ENCODE results near the gene GRIA4. TPM values are rescaled to one million over a fixed set of nuclear protein-coding genes. Genes with fewer than 3 reads are reported as not detected.

The GRIA4 gene
- total RNA-seq, 1 experiment from 2014 or later = not detected

- no peak overlapping the region for H3K27ac ChIP-seq (ENCODE audit: low read depth, low read length, poor library complexity, severe bottlenecking)
- H3K27me3 ChIP-seq (replicated peaks; ENCODE audit: insufficient read depth, low read depth, low read length, poor library complexity) = no peaks in the 10 kb centered on the region
- H3K4me1 ChIP-seq (ENCODE audit: insufficient read depth, low read length, poor library complexity, severe bottlenecking) = no peaks in the 10 kb centered on the region
- no TSS peak for BruUV-seq (replicated peaks)
- intact Hi-C loops (cut with micrococcal nuclease; ENCODE audit: unreplicated experiment) = no loop called here
- no peak for DNase-seq (ENCODE audit: low spot score)
- TF ChIP-seq CTCF (conservative IDR thresholded peaks at IDR 0.05; ENCODE audit: low read depth, low read length) = no peak
- no peak for TF ChIP-seq EZH2 (IDR thresholded peaks at IDR 0.05; ENCODE audit: borderline replicate concordance, low read depth, low read length, poor library complexity, severe bottlenecking)
- no peak overlapping the region for H3K4me3 ChIP-seq (ENCODE audit: low read depth, low read length, poor library complexity, severe bottlenecking)
- H3K36me3 ChIP-seq (ENCODE audit: insufficient read depth, low read length, poor library complexity, severe bottlenecking) = no peaks in the 10 kb centered on the region
- POLR2A ChIA-PET (ENCODE audit: low non-redundant PET) = no interaction called here
- no peaks in the 10 kb centered on the region for H3K9me3 ChIP-seq (ENCODE audit: low read depth, low read length, poor library complexity, severe bottlenecking)
- CTCF ChIA-PET = no interaction called here
Measured at GRCh38 chr11:105705786-105706530, 96.1 kb downstream of the GRIA4 start.

GRCh38 chr11:105713106-105713505 lies 103.2 kb downstream of the GRIA4 start:
- CTCF ChIA-PET = no interaction called here
- TF ChIP-seq EZH2 (IDR thresholded peaks at IDR 0.05; ENCODE audit: borderline replicate concordance, low read depth, low read length, poor library complexity, severe bottlenecking) = no peak
- TF ChIP-seq CTCF (conservative IDR thresholded peaks at IDR 0.05; ENCODE audit: low read depth, low read length) = no peak
- BruUV-seq (replicated peaks) = no TSS peak

GRCh38 chr11:105713696-105714095 lies 103.8 kb downstream of the GRIA4 start:
- POLR2A ChIA-PET (ENCODE audit: low non-redundant PET) = no interaction called here

More at GRCh38 chr11:105713106-105713505, 103.2 kb downstream of the GRIA4 start:
- Histone ChIP-seq H3K4me3 (ENCODE audit: low read depth, low read length, poor library complexity, severe bottlenecking) (no peak overlapping the region), H3K4me1 (ENCODE audit: insufficient read depth, low read length, poor library complexity, severe bottlenecking) (no peaks in the 10 kb centered on the region), H3K9me3 (ENCODE audit: low read depth, low read length, poor library complexity, severe bottlenecking) (no peaks in the 10 kb centered on the region), H3K27me3 (replicated peaks; ENCODE audit: insufficient read depth, low read depth, low read length, poor library complexity) (no peaks in the 10 kb centered on the region), H3K27ac (ENCODE audit: low read depth, low read length, poor library complexity, severe bottlenecking) (no peak overlapping the region), H3K36me3 (ENCODE audit: insufficient read depth, low read length, poor library complexity, severe bottlenecking) (no peaks in the 10 kb centered on the region)
- POLR2A ChIA-PET (ENCODE audit: low non-redundant PET) = no interaction called here
- no peak for DNase-seq (ENCODE audit: low spot score)
- intact Hi-C loops (cut with micrococcal nuclease; ENCODE audit: unreplicated experiment) = no loop called here

More at GRCh38 chr11:105713696-105714095, 103.8 kb downstream of the GRIA4 start:
- H3K27me3 ChIP-seq (replicated peaks; ENCODE audit: insufficient read depth, low read depth, low read length, poor library complexity) = no peaks in the 10 kb centered on the region
- intact Hi-C loops (cut with micrococcal nuclease; ENCODE audit: unreplicated experiment) = no loop called here
- no TSS peak for BruUV-seq (replicated peaks)
- H3K4me3 ChIP-seq (ENCODE audit: low read depth, low read length, poor library complexity, severe bottlenecking) = no peak overlapping the region
- H3K36me3 ChIP-seq (ENCODE audit: insufficient read depth, low read length, poor library complexity, severe bottlenecking) = no peaks in the 10 kb centered on the region
- no peaks in the 10 kb centered on the region for H3K9me3 ChIP-seq (ENCODE audit: low read depth, low read length, poor library complexity, severe bottlenecking)
- no peaks in the 10 kb centered on the region for H3K4me1 ChIP-seq (ENCODE audit: insufficient read depth, low read length, poor library complexity, severe bottlenecking)
- DNase-seq (ENCODE audit: low spot score) = no peak
- H3K27ac ChIP-seq (ENCODE audit: low read depth, low read length, poor library complexity, severe bottlenecking) = no peak overlapping the region
- CTCF ChIA-PET = no interaction called here
- TF ChIP-seq CTCF (conservative IDR thresholded peaks at IDR 0.05; ENCODE audit: low read depth, low read length) = no peak

Measured in A673 (cell line).